Natural killer cell (primary cell): ENCODE data around the gene DOCK9. TPM values are rescaled to one million over a fixed set of nuclear protein-coding genes. Genes with fewer than 3 reads are reported as not detected.

Source experiments
- ATAC-seq, 3 donors: fragments of 150-1000 bp in 2 of 3; fragments of 200-7000 bp in 1 of 3; cut with Tn5 transposase; 1 replicate in 1 of 3; 2 replicates in 2 of 3; pipeline ENCODE4 v1.10.0; 2021; ENCODE audit warnings: mild to moderate bottlenecking in 2 of 3, moderate library complexity in 2 of 3
- DNase-seq, 2 donors: peaks; one replicate each; pipeline versions ENCODE4 v3.0.0 to v3.0.0-alpha.2; 2013 to 2021; ENCODE audit warnings: mixed read lengths in 1 of 2
- H3K27ac ChIP-seq: one replicate; pipeline ENCODE4 v1.5.1; 2013; ENCODE audit warnings: mild to moderate bottlenecking, low read length
- H3K27me3 ChIP-seq: one replicate; pipeline ENCODE4 v1.6.1; 2013; ENCODE audit warnings: low read length; ENCODE audit not compliant: control insufficient read depth, insufficient read depth
- H3K36me3 ChIP-seq: one replicate; pipeline ENCODE4 v1.6.1; 2013; ENCODE audit warnings: low read length; ENCODE audit not compliant: control insufficient read depth, insufficient read depth
- H3K4me1 ChIP-seq: one replicate; pipeline ENCODE4 v1.6.1; 2013; ENCODE audit warnings: low read length; ENCODE audit not compliant: control insufficient read depth, insufficient read depth
- H3K4me3 ChIP-seq: one replicate; pipeline ENCODE4 v1.5.1; 2013; ENCODE audit warnings: low read length
- H3K9me3 ChIP-seq: one replicate; pipeline ENCODE4 v1.6.1; 2013; ENCODE audit warnings: low read length; ENCODE audit not compliant: control insufficient read depth, insufficient read depth
- H3K27ac Mint-ChIP-seq, 2 donors: one replicate each; pipeline ENCODE4 v1.8.0; 2022; ENCODE audit warnings: mild to moderate bottlenecking in 2 of 2, mixed read lengths in 2 of 2, moderate library complexity in 1 of 2
- H3K27me3 Mint-ChIP-seq, 2 donors: one replicate each; pipeline ENCODE4 v1.8.0; 2022; ENCODE audit warnings: low read depth in 2 of 2, mixed read lengths in 2 of 2
- H3K36me3 Mint-ChIP-seq: one replicate; pipeline ENCODE4 v1.8.0; 2022; ENCODE audit warnings: mixed read lengths
- H3K4me1 Mint-ChIP-seq, 2 donors: one replicate each; pipeline ENCODE4 v1.8.0; 2022; ENCODE audit warnings: mixed read lengths in 2 of 2
- H3K4me3 Mint-ChIP-seq: one replicate; pipeline ENCODE4 v1.8.0; 2022; ENCODE audit warnings: mild to moderate bottlenecking, moderate library complexity, mixed read lengths
- H3K9me3 Mint-ChIP-seq, 2 donors: one replicate each; pipeline ENCODE4 v1.8.0; 2022; ENCODE audit warnings: mixed read lengths in 2 of 2
- WGBS: methylation state at CpG from one replicate; pipeline ENCODE4 v1.1.7; 2013; ENCODE audit warnings: missing lambda C conversion rate; ENCODE audit not compliant: insufficient coverage; 5-methylcytosine and 5-hydroxymethylcytosine counted together
- intact Hi-C: fragments of 100-400 bp; cut with micrococcal nuclease; formaldehyde crosslinking; loops from one replicate; pipeline ENCODE4 v1.14.2; 2022
- total RNA-seq, 4 donors: library from RNA; stranded (reverse); fragments of 120-200 nt in 1 of 4; gene quantifications; one replicate each; pipeline versions ENCODE4 v1.2.3 to v1.2.4, GENCODE V29; 2013 to 2022
- TF ChIP-seq, protein P1 (sequence below): fragments of 200-600 bp; IDR thresholded peaks from one replicate; pipeline ENCODE4 v1.8.0; 2022; ENCODE audit warnings: antibody characterized with exemption

The DOCK9 gene
- total RNA-seq, 3 donors from 2014 or later (not counting 1 experiment from before 2014, with no cell fraction given) = 31.5 to 42.5 (median 40.9) TPM

DNA sequence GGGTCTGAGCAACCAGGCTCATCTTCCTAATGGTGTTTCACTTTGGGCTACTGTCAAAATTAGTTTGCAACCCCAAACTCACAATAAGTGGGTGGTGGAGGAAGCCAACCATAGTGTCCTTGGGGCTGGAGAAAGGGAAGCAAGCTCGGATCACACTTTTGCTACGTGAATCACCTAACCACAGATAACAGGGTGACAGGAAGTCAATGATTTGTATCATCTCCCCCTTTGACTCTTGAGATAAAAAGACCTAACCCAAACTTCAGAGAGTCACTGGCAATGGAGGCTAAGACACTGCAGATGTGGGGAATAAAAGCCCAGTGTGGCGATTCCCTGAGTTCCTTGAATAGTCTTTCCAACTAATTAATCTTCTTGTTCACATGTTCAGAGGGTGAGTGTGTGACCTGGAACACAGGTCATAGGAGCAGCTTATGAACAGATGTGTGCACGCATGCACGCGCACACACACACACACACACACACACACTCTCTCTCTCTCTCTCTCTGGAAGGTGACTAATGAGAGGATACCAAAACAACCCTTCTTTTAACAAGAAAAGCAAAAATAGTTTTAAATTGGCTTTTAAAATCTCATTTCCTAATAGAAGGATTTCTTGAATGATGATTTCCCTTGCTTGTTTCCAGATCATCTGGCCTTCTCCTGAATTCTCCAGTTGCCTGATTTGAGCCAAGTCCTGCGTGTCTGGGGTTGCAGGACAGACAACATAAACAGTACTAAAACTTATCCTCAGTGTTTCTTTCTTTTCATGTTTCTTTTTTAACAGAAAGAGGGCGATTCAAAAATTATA, 21.2 kb upstream of the DOCK9 start:
- peaks cover 68 to 73% of the 10 kb centered on the region in 2 donors for H3K4me1 Mint-ChIP-seq
- Histone ChIP-seq H3K4me1 (peaks cover 33% of the 10 kb centered on the region), H3K36me3 (no peaks in the 10 kb centered on the region), H3K9me3 (no peaks in the 10 kb centered on the region), H3K27me3 (no peaks in the 10 kb centered on the region), H3K27ac (no peak overlapping the region), H3K4me3 (no peak overlapping the region)
- DNase-seq (peak in 1 of 2 donors; percentile 73), ATAC-seq (peak in 2 of 3 donors; percentile 29 to 50)
- H3K4me3 Mint-ChIP-seq = no peak overlapping the region
- WGBS = 75% methylated on average over 7 of the region's 8 CpGs
- H3K9me3 Mint-ChIP-seq = no peaks in the 10 kb centered on the region
- intact Hi-C loops = no loop called here
- H3K27ac Mint-ChIP-seq = peak overlapping the region in 1 of 2 donors; percentile 25
- no peaks in the 10 kb centered on the region for H3K36me3 Mint-ChIP-seq
- no peaks in the 10 kb centered on the region for H3K27me3 Mint-ChIP-seq
- TF ChIP-seq, protein P1, sequence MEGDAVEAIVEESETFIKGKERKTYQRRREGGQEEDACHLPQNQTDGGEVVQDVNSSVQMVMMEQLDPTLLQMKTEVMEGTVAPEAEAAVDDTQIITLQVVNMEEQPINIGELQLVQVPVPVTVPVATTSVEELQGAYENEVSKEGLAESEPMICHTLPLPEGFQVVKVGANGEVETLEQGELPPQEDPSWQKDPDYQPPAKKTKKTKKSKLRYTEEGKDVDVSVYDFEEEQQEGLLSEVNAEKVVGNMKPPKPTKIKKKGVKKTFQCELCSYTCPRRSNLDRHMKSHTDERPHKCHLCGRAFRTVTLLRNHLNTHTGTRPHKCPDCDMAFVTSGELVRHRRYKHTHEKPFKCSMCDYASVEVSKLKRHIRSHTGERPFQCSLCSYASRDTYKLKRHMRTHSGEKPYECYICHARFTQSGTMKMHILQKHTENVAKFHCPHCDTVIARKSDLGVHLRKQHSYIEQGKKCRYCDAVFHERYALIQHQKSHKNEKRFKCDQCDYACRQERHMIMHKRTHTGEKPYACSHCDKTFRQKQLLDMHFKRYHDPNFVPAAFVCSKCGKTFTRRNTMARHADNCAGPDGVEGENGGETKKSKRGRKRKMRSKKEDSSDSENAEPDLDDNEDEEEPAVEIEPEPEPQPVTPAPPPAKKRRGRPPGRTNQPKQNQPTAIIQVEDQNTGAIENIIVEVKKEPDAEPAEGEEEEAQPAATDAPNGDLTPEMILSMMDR = no peak

DNA sequence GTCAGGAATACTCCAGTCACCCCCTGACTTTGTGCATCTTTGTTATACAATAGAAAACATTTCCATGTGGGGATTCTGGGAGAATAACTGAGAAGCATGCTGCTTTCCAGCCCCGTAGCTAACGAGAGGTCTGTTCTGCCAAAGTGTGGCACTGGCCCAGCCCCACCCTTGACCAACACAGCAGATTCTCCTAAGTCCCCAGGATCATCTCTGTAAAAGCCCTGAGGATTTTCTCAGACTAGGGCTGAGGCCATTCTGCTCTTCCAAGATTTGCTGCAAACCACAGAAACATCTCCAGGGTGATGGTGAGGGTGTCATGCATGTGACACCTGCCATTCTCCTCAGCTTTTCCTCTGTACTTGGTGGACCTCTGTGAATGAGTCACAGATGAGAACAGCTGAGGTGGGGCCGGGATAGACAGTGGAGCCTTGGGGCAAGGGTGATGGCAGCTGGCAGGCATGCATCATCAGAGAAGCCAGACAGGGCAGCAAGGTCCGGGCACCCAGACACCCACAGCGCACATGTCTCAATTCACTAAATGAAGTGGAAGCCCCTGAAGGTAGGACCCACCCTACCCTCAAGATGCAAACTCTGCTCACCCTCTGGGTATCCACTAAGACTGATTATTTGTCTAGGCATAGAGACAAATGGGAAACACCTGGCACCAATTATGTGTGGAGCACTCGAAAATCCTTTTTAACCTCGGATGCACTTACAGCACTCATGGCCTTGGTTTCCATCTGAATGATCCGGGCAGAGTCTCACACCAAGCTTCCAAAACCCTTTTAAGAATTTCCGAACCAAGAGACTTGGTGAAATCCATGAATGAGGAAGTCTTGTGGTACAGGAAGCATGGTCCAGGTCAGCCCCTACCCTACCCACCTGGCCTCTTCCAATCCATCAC, 20.1 kb upstream of the DOCK9 start:
- intact Hi-C loops = no loop called here
- Histone ChIP-seq H3K27ac (no peak overlapping the region), H3K4me1 (peaks cover 33% of the 10 kb centered on the region), H3K9me3 (no peaks in the 10 kb centered on the region), H3K27me3 (no peaks in the 10 kb centered on the region), H3K36me3 (no peaks in the 10 kb centered on the region), H3K4me3 (no peak overlapping the region)
- no peaks in the 10 kb centered on the region for H3K36me3 Mint-ChIP-seq
- H3K4me1 Mint-ChIP-seq = peaks cover 60 to 62% of the 10 kb centered on the region in 2 donors
- ATAC-seq (no peak), DNase-seq (no peak)
- no peak overlapping the region for H3K27ac Mint-ChIP-seq
- H3K27me3 Mint-ChIP-seq = no peaks in the 10 kb centered on the region
- 96% methylated on average over 9 of the region's 9 CpGs for WGBS
- H3K9me3 Mint-ChIP-seq = no peaks in the 10 kb centered on the region
- TF ChIP-seq, protein P1 = no peak
- H3K4me3 Mint-ChIP-seq = no peak overlapping the region

DNA sequence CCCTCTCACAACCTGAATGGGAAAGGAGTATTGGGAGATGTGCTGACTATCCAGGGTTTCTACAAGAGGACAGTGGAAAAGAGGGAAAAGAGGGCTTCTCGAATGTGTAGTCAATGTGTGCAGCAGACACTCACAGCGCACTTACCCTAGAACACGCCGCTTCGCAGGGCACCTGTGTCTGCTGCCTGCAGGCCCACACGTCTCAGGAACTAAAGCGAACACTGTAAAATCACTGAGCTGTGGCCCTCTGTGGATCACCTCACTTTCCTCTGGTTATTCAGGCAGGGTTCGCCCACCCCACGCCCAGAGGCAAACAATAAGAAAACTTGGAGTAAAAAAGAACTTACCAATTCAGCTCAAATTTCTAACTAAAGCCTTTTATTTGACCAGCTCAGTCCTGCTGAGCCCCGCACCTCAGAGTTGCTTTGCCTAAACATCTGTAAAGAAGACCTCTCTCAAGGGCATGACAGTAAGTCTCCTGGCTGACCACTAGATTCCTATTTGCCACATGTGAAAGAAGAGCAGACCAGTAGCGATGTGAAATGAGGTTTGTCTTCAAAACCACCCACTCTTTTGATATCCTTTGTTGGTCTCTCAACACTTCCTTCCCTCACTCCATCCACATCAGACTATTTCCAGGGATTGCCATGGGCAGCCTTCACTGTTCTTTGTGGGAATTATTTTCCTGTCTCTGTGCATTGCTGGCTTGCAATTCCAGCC, 19.3 kb upstream of the DOCK9 start:
- H3K36me3 ChIP-seq = no peaks in the 10 kb centered on the region
- 90% methylated on average over 11 of the region's 11 CpGs for WGBS
- no peaks in the 10 kb centered on the region for H3K9me3 ChIP-seq
- no peak for ATAC-seq
- H3K27me3 ChIP-seq = no peaks in the 10 kb centered on the region
- intact Hi-C loops = no loop called here
- DNase-seq = no peak
- no peaks in the 10 kb centered on the region for H3K27me3 Mint-ChIP-seq
- no peak overlapping the region for H3K27ac Mint-ChIP-seq
- H3K27ac ChIP-seq = no peak overlapping the region
- H3K4me1 Mint-ChIP-seq = peaks cover 56 to 60% of the 10 kb centered on the region in 2 donors
- H3K9me3 Mint-ChIP-seq = no peaks in the 10 kb centered on the region
- TF ChIP-seq, protein P1 = no peak
- H3K36me3 Mint-ChIP-seq = no peaks in the 10 kb centered on the region
- H3K4me1 ChIP-seq = peaks cover 33% of the 10 kb centered on the region
- no peak overlapping the region for H3K4me3 ChIP-seq
- H3K4me3 Mint-ChIP-seq = no peak overlapping the region
